GM18502 (cell line): ENCODE data around the gene NAA40.
A peak's percentile ranks its signal among the peaks of the same experiment; 100 is the strongest.
"Not testable (repeated sequence)": the region's sequence is repeated elsewhere in the genome, so short reads cannot be mapped to it uniquely, and the experiment has no call there.

Source experiments
- ATAC-seq: cut with Tn5 transposase; IDR thresholded peaks from one replicate; pipeline ENCODE4 v1.9.1; 2021; ENCODE audit warnings: mild to moderate bottlenecking; ENCODE audit not compliant: unreplicated experiment, poor library complexity

Gene NAA40

DNA sequence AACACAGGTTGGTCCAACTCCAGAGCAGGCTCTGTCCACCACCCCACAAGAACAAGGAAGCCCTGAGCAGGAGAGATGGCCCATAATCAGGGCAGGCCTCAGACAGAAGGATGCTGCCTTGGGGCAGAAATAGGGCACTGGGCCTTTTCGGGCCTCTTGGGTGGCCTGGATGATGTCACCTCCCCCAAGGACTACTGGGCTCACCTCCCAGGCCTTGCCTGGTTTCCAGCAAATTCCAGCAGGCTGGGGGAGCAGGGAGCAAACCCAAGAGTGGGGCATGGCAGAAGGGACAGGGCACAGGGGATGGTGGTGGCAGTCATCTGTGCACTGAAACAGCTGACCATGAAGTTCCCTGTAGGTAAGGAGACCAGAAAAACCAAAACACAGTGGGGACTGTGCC lies 5.3 kb upstream of the NAA40 start:
- no peak for ATAC-seq

GRCh38 chr11:63937713-63938478 lies 906 bp upstream of the NAA40 start:
- ATAC-seq: peak; percentile 14

DNA sequence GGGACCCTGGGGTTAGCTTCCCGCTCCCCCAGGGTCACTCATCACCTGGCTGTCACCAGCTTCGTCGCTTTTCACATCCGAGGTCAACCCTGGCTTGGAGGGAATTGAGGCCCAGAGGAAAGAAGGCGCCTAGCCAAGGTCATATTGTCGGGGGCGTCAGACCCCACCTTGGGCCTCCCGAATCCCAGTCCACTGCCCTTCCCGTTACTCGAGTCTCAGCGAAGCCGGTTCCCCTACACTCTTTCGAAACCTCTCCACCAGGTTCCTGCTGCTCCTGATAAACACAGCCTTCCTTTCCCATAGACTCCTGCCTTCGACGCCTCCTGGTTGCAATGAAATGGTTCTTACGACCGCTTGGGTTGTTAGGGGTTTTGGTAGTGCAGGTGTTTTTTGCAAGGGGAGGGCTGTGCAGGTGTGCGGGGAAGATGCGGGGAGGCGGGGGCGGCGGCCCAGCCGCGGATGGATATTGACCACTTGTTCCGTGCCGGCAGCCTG lies 642 bp downstream of the NAA40 start:
- ATAC-seq: no peak

GRCh38 chr11:63940786-63941185 lies 2.0 kb downstream of the NAA40 start:
- ATAC-seq: no peak

DNA sequence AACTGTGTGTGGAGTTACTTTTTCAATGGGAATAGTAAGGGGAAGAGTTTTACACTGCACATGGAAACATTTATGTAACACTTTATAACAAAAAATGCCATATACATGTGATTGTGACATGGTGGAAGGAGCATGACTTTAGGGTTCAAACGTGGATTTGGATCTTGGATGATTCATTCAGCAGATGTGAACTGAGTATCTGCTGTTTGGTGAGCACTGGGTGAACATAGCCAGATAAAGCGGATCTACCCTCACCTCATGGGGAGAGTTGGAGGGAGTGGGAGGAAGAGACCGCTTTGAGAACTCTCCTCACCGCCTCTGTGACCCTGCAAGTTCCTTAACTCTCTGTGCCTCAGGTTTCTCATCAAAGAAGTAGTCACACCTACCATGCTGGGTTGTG lies 3.1 kb downstream of the NAA40 start:
- ATAC-seq: no peak

DNA sequence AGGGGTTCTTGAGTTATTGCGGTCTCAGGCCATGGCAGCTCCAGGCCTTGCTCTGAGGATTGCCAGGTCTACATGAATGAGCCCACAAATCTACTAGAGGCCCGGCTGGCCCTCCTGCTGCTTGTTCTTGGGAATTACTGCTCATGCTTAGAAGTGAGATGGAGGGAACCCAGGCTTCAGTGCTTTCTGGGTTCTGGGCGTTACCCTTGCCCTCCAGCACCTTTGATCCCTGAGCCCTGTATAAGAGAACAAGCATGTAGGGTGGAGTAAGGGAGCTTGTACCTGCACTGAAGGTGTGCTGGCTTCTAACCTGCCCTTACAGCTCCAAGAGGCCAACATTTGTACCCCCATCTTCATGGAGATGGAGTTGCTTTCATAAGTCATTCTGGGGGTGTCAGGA lies 4.0 kb downstream of the NAA40 start:
- ATAC-seq: no peak

DNA sequence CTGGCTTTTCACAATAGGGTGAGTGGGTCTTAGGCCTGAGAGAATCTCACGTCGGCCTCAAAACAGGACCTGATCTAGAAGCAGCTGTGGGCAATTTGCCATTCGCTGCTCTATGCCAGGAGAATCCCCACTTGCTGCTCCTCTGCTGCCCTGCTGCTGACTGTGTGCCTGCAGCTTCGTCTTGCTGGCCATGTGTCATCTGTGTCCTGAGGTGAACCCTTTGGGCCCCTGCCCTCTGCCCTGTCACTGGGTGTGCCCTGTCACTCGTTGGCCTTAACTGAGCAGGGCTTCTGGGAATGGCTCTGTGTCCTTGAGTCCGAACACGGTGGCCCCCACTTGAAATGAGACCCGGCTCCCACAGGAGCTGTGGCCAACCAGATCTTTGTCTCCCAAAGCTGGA lies 6.2 kb downstream of the NAA40 start:
- ATAC-seq: no peak

- ATAC-seq: no peak
Observed at GRCh38 chr11:63945477-63946163, 6.8 kb downstream of the NAA40 start.

GRCh38 chr11:63951779-63952536 lies 13.2 kb downstream of the NAA40 start:
- ATAC-seq: no peak

DNA sequence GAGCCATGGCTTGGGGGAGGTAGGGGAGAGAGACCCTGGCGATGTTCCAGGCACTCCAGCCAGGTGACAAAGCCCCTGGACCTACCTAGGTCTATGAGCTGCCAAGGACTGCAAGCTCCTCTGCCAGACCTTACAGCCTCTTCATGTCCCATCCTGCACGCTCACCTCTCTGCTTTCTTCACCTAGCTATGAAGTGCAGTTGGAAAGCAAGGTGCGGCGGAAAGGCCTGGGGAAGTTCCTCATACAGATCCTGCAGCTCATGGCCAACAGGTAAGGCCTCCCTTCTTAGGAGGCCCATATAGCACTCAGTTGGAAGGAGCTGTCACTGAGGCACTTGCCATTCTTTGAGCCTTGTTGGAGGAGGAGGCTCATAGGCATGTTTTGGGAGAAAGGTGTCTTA lies 13.8 kb downstream of the NAA40 start:
- no peak for ATAC-seq

- ATAC-seq: no peak
Observed at GRCh38 chr11:63958008-63958407, 19.2 kb downstream of the NAA40 start.

DNA sequence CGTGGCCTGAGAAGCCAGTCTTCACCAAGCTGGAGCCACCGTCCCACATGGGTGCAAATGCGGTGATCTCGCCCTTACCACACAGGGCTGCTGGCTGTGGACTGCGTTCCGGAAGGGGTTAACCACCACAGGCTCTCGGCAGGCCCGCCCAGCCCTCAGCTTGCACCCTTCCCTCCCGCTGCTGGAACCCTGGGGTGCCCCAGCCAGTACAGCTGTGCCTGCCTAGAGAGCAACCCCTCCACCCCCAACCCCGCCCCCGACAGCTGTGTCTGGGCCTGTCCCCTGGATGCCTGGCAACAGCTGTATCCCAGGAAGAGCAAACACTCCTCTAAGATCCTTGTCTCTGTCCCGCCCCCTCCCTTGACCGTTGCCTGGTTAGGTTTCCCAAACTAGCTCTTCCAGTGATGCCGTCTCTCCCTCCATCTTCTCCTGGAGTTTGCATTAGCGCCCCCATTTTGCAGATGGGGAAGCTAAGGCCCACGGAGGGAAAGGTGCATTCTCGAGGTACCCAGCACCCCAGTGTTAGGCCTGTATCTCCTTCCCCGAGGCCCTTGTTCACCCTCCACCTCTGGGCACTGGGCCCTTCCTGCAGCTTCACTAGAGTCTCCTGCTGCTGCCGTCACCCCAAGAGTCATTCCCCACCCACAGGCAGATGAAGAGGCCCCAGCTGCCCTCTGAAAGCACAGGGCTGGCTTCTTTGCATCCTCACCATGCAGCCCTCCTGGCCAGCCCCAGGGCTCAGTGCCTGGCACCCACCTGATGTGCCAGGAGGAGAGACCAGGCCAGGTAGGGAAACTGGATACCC lies 23.0 kb downstream of the NAA40 start:
- no peak for ATAC-seq

- not testable (repeated sequence) for ATAC-seq
Observed at GRCh38 chr11:63963895-63964294, 25.1 kb downstream of the NAA40 start.

DNA sequence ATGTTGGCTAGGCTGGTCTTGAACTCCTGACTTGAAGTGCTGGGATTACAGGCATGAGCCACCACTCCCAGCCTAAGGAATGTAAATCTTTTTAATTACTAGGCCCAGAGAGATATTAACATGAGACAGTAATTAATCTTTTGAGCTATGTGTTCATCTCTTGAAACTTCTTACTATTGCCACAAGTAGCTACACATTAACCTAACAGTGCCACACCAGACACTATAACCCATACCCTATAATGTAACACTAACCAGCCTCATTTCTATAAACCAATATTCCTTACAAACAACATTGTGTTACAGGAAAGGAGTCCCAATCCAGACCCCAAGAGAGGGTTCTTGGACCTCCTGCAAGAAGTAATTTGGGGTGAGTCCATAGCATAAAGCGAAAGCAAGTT lies 27.6 kb downstream of the NAA40 start:
- ATAC-seq: no peak

GRCh38 chr11:63969461-63969860 lies 30.7 kb downstream of the NAA40 start:
- no peak for ATAC-seq

GRCh38 chr11:63970902-63971301 lies 32.1 kb downstream of the NAA40 start:
- ATAC-seq: no peak

GRCh38 chr11:63973912-63974258 lies 35.1 kb downstream of the NAA40 start:
- not testable (repeated sequence) for ATAC-seq

- ATAC-seq: peak; percentile 94
Observed at GRCh38 chr11:63974259-63975143, 35.7 kb downstream of the NAA40 start, which contains the start of gene COX8A. Gene COX8A, plus strand, starts transcription at chr11:63974620. Its CDS starts 61 bp downstream, at chr11:63974681.

DNA sequence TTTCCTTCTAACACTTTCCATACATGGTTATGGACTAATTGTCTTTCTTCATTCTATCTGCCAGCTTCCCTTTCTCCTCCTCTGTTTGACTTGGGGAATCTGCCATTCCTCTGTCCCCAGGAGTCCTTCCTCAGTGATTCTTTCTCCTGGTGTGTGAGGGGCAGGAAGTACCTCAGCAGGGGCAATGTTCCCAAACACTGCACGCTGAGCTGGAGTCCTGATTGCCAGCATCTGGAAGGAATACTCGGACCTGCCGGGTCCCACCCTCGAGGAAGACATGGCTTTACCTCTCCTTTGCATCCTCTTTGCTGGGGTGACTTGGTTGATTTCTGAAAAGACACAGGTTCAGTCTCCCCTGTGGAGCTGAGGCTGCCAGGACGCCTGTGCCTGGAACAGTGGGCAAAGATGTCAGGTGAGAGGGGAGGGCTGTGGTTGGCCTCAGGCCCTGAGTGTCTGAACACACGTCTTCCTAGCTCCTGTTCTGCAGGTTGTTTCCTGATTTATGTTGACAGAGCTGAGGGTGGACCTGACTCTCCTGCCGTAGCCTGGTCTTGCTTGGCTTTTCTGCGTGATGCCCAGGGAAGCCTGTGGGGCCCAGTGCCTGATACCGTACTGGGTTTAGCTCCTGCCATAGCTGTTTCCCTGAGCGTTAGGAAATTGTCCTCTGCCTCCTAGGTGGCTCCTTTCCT lies 39.9 kb downstream of the NAA40 start:
- ATAC-seq: no peak
